GF-D8 (cell line): ENCODE results near the gene DDX42.

Source experiments
- DNase-seq: peaks from one replicate; lab custom pipeline; 2025; lab: John Stamatoyannopoulos, UW

The DDX42 gene, protein sequence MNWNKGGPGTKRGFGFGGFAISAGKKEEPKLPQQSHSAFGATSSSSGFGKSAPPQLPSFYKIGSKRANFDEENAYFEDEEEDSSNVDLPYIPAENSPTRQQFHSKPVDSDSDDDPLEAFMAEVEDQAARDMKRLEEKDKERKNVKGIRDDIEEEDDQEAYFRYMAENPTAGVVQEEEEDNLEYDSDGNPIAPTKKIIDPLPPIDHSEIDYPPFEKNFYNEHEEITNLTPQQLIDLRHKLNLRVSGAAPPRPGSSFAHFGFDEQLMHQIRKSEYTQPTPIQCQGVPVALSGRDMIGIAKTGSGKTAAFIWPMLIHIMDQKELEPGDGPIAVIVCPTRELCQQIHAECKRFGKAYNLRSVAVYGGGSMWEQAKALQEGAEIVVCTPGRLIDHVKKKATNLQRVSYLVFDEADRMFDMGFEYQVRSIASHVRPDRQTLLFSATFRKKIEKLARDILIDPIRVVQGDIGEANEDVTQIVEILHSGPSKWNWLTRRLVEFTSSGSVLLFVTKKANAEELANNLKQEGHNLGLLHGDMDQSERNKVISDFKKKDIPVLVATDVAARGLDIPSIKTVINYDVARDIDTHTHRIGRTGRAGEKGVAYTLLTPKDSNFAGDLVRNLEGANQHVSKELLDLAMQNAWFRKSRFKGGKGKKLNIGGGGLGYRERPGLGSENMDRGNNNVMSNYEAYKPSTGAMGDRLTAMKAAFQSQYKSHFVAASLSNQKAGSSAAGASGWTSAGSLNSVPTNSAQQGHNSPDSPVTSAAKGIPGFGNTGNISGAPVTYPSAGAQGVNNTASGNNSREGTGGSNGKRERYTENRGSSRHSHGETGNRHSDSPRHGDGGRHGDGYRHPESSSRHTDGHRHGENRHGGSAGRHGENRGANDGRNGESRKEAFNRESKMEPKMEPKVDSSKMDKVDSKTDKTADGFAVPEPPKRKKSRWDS

DNA sequence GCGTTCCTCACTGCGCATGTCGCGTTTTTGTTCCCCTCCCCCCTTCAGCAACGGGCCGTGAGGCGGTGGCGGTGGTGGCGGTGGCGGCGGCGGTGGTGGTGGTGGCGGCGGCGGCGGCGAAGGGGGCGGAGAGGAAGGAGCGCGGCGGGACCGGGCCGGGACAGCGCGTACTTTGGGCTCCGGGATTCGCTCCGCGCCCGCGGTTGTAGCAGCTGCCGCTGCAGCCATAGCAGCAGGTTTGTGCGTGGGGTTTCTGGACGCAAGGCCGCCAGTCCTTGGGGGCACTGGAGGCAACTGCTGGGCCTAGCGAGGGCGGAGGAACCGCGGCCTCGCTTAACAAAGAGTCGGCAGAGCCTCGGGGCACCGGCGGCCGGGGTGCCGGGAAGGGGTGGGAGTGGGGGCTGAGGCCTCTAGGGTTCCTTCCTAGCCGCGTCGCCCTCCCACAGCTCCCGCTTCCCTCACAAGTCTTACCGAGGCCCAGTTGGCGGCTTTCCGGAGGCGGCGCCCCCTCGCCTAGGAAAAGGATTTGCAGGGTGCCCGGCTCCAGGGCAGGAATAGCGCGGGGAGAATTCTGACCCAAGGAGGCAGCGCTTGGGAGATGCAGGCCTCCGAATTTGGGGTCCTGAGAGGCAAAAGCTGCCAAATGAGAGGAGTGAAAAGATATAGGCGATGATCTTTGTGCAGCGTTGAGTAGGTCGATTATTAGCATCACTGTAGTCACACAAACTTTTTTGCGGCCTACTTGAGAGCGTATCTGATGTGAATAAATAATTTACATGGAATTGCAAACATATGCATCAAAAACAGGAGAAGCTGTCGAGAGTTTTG lies at the start of gene DDX42:
DDX42 (plus strand) TSS at position 30 of the 828 bp plus-strand sequence. CDS start 12,880 bp downstream, outside the sequence.
- DNase-seq = no peak

DNA sequence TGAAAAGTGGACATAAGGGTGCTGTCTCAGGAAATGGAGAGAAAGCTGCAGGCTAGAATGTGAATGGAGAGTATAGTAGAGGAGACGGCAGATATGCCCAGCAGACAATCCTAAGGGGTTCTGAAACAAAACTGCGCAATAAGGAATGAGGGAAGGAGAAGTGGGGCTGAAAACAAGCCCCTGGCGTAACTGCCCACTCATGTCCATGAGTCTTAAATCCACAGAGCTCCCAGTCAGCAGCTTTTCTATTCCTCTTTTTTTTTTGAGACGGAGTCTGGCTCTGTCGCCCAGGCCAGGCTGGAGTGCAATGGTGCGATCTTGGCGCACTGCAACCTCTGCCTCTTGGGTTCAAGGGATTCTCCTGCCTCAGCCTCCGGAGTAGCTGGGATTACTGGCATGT lies 38.3 kb upstream of the DDX42 start:
- DNase-seq = no peak

DNA sequence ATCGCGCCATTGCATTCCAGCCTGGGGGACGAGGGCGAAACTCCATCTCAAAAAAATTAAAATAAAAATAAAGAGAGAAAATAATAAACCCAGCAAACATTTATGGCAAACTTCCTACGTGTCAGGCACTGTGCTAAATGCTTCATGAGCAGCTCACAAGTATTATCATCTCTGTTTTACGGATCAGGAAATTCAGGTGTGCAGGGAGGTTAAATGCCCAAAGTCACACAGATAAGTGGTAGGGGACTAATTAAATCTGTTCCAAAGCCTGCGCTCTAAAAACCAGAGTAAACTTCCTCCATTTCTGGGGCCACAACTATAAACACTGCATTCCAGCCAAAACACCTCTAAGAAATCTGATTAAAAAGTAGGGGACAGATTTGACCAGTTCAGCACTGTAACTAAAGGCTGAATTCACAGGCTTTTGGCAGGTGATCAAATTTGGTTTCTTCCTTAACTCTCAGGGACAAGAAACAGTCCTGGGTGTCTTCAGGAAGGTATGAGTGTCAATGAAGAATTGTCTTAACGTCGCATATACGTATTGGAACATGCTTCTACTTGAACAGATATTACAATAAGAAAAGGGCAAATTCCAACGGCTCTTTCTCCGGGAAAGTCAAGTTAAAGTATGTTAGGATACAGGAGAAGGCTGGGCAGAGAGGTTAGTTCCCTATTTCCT lies 33.4 kb upstream of the DDX42 start:
- peak; percentile 33 for DNase-seq

DNA sequence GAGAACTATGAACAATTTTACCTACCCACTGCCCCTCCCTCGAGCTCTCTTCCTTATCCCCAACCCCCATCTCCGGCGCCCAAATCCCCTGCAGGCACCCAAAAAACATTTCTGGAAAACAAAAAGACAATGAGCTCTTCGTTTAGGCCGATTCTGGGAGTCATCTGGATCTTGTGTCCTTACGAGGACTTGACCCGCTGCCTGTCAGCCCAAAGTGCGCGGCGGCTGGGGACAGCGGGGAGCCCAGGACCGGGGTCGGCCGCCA lies 32.9 kb upstream of the DDX42 start:
- DNase-seq = no peak

DNA sequence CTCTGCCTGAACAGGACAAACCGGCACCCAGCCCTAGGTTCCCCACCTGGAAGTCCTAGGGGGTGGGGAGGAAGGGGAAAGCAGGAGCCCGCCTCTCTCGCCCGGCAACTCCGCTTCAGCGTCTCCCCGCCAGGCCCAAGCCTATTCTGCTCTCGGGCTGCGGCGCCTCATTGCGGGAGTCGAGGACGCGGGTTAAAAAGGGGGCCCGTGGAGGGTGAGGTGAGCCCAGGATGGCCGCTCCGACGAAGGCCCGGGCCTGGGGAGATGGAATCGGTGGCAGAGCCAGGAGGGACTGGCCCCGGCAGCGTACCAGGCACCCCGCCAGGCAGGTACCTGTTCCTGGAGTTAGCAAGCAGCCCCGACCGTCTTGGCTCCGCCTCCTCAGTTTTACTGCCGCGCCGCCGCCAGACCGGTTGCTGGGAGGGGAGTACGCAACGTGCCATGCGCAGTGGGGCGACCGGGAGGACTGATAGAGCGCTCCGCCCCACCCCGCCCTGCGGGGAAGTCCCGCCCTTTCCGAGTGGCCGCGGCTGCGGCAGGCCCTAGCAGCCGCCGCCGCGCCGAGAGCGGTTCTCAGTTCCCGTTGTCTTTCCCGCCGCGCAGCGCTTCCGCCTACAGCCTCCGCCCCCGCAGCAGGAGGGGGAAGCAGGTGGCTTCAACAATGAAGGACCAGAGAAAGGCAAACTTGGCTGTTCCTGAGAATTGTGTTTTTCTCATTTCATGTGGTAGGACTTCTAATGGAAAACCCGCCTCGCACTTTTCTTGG lies 32.4 kb upstream of the DDX42 start, which contains the start of gene STRADA:
STRADA (minus strand) TSS at position 392 of the 766 bp plus-strand sequence. CDS start 13,430 bp downstream, outside the sequence.
- peak; percentile 96 for DNase-seq

DNA sequence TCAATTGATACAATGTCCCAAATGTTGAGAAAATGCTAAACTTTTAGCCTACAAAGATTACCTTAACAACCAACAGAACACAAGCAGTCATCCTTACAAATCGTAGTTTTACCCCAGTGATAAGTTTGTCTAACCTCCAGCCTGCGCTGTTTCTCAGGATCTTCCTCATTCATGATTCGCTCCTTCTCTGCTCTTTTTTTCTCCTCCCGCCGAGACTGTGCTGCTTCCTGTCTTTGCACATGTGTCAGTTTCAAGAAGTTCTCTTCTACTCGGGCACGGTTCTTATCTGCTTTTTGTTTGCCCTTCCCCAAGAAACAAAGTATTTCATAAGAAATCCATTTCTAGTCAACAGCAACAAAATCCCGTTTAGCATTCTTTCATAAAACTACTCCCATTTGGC lies 22.2 kb upstream of the DDX42 start:
- DNase-seq = peak; percentile 71

DNA sequence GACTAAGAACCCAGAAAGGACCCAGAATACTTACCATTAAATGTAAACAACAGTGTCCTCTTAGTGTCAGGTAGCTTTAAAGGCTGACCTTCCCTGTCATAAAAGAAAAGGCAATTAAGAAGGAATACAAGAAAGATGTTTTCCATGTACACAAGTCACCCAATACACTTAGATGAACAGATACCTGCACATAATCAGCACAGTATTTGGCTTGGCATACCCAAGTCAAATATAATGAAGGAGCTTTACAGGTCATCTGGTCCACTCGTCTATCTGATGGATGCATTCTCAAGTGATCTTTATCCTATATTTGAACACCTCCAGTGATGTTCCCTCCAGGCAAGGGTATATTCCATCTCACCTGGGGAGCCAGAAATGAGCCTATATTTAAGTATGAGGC lies 21.3 kb upstream of the DDX42 start:
- DNase-seq = no peak

DNA sequence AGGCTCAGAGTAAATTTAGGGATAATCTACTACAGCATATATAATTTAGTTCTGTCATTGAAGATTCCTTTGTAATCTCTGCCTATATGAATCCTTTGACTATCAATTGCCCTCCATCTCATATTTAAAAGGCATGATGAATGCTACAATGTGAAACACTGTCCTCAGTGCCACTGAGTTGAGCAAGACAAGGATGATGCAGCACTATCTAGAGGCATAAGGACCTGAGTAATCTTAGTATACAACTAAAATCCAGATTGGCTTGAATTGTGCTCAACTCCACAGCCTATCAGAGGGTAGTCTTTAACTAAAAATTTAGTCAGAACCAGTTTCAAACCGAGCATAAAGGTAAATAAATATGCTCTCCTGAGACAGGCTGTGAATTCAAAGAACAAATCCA lies 20.8 kb upstream of the DDX42 start:
- peak; percentile 16 for DNase-seq

DNA sequence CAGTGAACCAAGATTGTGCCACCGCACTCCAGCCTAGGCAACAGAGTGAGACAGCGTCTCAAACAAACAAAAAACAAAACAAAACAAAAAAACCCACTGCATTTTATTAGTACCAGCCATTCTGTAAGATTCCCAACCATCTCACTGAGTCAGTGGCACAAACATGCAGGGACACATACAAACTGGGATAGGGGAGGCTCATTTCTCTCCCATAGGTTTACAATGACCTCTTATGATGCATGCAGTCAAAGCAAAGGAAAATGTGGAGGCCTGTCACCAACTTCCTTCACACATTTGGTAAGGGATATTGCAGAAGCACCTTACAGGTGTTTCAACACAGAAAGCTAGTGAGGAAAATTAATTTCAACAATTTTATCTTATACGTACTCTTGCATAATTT lies 19.9 kb upstream of the DDX42 start:
- DNase-seq = peak; percentile 12

DNA sequence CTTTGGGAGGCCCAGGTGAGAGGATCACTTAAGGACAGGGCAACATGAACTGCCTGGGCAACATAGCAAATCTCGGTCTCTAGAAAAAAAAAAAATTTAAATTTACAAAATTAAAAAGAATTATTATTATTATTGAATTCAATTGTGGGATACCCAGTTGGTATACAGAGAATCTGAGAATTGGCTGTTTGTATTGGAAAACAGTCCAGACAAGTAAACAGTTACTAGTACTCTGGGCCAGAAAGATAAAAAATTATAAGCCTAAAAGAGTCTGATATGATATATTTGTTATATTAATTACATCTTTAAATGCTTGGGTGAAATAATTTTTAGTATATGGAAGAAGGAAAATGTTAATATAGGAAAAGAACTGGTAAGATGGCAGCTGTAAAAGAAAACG lies 15.5 kb upstream of the DDX42 start:
- no peak for DNase-seq

DNA sequence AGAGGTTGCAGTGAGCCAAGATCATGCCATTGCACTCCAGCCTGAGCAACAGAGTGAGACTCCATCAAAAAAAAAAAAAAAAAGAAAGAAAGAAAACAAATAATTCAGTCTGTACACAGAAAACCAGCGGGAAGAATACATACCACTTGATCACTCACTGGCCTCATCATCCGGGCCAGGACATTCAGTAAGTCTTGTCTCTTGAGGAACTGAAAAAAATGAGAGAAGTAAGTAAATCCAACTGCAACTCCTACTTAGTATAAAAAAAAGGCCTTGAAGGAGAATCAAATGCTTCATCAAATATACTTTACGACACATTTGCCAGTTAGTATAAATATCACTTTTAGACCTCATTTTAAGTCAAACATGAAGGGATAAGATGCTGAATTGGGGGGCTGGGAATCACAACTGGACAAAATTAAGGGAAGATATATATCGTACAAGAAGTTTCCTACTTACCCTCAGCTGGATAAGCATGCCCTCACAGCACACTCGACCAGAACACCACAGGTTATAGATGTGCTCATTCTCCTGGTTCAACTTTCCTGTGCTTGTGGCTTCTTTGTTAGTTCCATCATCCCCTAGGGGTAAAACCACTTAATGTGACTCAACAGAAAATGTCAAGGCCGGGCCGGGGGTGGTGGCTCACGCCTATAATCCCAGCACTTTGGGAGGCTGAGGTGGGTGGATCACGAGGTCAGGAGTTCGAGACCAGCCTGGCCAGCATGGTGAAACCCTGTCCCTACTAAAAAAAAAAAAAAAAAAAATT lies 13.0 kb upstream of the DDX42 start:
- DNase-seq = no peak

DNA sequence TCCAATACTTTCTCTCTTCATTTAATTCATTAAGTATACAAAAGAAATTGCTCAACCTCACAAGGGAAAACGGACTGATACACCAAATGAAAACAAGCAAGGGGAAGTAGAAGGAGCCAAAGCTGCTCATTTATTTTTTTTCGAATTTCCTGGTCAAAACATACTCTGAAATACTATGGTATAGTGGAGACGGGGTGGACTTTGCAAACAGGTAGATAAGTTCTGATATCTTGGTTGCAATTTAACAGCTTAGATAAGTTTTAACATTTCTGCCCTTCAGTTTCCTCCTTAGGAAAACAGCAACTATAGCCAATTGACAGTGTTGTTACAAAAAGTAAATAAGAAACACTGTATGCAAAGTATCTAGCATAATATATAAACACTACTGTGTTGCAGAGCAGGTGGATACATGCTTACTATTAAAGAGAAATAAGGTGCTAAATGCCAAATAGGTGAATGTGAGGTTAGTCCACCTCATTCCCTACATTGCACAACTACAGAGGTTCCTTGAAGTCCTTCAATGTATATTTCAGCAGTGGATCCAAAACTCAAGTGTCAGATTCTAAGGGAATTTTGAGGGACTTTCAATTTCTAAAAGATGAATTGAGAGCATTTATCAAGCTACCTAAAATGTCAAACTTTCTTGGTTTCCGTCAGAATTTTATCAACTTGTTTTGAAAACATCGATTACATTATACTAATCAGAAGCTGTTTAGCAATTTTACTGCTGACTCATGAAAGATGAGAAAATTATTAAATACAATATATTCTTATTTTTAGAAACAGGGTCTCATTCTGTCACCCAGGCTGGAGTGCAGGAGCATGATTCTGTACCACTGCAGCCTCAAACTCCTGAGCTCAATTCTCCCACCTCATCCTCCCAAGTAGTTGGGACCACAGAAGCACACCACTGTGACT lies 11.6 kb upstream of the DDX42 start:
- DNase-seq = no peak

DNA sequence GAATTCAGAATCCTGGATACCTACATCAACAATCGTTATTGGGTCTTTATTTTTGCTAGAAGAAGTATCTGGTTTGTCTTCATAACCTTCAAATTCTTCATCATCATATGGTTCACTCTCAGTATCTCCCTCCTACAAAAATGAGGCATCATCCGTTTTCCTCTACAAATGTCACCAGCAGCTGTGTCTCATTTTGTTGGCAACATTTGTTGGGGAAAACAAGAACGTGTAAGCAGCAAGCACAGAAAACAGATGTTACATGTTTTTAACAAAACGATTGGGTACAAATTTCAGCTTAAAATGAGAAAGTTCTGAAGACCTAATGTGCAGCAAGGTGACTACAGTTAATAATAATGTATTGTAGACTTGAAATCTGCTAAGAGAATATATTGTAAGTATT lies 9.3 kb upstream of the DDX42 start:
- no peak for DNase-seq

DNA sequence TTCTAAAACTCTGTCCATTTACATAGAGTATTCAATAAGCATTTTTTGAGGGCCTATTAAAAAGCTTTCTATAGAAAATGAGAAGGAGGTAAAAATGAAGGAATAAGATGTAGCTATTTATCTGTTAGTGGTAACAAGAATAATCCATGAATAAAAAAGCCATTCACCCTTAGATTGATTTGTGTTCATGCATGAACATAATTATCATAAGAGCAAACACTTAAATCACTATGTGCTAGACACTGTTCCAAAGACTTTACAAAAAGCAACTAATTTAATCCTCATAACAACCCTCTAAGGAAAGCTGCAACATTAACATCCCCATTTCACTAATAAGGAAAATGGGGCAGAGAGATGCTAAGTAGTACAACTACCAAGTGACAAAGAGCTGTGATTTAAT lies 7.2 kb upstream of the DDX42 start:
- DNase-seq = no peak

DNA sequence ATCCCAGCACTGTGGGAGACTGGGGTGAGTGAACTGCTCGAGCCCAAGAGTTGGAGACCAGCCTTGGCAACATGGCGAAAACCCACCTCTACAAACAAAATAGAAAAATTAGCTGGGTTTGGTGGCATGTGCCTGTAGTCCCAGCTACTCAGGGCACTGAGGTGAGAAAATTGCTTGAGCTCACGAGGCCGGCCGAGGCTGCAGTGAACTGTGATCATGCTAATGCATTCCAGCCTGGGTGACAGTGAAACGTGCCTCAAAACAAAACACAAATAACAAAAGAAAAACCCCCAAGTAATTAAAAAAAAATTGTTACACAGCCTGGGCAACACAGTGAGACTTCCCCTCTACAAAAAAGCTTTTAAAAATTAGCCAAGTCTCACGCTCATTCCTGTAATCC lies 5.5 kb upstream of the DDX42 start:
- DNase-seq = no peak

DNA sequence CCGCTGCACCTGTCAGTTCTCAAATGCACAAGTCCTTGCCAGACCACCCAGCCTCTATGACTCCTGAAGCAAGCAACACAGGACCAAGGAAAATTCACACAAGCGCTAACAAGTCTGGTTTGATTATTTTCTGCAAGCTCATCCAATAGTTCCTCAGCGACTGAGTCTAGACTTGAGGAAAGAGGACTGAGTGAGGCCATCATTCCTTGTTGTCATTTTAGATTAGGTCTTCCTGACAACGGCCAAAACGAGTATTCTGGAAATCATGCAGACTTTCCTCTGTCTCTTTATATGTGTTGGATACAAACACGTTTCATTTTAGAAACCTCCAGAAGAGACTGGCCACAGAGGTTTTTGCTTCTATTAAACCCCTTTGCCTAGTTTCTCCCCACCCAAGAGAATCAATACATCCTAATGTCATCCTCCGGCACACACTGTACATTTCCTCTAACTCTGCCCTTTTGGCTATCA lies 1.1 kb upstream of the DDX42 start:
- no peak for DNase-seq

DNA sequence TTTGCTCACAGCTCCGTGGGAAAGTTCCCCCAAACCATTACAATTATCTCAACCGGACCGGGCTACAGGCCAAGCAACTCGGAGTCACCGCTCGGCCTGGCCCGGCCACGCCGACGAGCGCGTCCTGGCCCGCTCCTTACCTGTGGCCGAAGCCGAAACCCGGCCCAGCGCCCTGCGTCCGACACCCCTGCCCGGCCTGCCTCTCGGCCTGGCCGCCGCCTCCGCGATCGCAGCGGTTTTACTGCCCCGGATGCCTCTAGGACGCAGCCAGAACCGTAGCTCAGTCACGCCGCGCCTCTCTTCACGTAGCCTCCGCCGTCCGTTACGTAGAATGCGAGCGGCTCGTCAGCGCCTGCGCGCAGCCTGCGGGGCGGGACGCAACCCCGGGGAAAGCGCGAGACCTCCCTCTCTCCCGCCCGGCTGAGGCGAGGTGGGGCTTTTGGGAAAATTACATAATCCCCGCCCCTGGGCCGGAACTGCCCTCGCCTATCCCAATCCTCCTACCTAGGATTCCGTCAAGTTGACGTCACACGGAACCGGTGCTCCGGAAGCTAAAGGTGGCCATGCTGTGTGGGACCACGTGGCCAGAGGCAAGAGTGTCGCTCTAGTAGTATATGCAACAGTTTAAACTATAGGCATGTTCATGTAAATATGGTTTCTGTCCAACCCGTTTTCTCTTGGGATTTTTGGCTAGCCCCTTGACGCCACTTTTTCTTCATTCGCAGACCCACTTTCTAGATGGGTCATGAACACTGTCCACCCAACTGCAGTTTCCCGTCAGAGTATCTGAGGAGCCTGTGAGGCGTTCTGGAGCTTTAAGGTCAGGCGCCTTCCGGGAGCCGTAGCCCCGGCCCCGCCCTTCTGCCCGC lies 464 bp upstream of the DDX42 start, which contains the start of gene CCDC47:
CCDC47 (minus strand) TSS at position 326 of the 869 bp plus-strand sequence. CDS start 7,422 bp downstream, outside the sequence.
- peak; percentile 96 for DNase-seq

DNA sequence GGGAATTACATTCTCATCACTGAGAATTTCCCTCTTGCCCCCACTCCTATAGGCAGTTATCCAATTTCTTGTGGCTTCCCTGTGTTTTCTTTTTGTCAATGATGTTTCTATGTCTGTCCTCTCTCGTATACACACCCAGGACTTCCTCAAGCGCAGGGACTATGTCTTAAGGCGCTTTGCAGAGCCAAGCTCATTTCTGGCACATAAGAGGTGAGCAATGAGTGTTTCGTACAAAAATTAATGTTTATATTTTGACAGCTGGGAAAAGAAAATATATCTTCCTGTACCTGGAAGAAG lies 947 bp downstream of the DDX42 start:
- DNase-seq = peak; percentile 16
